Keratinocyte (primary cell): ENCODE data around the gene MYADM.

Experiments used
- CTCF ChIP-seq, 3 experiments: IDR thresholded peaks in 1 of 3; conservative IDR thresholded peaks in 1 of 3; optimal IDR thresholded peaks in 1 of 3; 2 replicates in 2 of 3; 3 replicates in 1 of 3; pipeline versions ENCODE3 to v1.5.1; 2011; ENCODE audit warnings: low read length in 3 of 3, mild to moderate bottlenecking in 3 of 3, moderate library complexity in 2 of 3, control low read depth in 1 of 3, inconsistent platforms in 1 of 3; ENCODE audit not compliant: insufficient read depth in 2 of 3; ENCODE audit errors: extremely low read depth in 1 of 3
- EZH2 ChIP-seq: IDR thresholded peaks from one replicate; pipeline ENCODE4 v1.6.1; 2012; ENCODE audit warnings: inconsistent platforms, mild to moderate bottlenecking, low read length, moderate library complexity

GRCh38 chr19:53872762-53873161 is 5.1 kb downstream of the MYADM start:
- TF ChIP-seq CTCF (optimal IDR thresholded peaks at IDR 0.05 in 1 of 3, IDR thresholded peaks at IDR 0.05 in 1 of 3, conservative IDR thresholded peaks at IDR 0.05 in 1 of 3; ENCODE audit: extremely low read depth in 1 of 3, insufficient read depth in 2 of 3, low read length in 3 of 3) (no peak), EZH2 (no peak)
